ENCODE results near the gene OR6X1.

OR6X1 gene

DNA sequence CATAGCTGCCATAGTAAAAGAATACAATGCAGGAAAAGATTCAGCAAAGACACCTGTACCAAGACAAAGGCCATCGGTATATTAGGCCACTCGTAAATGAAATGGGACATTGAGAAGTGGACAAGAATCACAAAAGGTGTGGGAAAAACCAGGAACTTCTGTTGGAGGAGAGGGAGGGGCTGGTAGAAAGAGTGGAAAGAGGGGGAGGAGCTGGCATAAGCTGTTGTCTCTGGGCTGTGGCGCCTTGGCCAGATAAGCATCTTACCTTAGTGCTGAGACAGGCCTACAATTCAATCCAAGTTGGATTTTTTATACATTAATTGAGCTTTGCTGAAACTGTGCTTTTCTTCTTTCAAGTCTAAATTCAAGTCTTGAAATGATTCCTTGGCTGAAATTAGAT is 50.0 kb downstream of the OR6X1 start:
- no peak for TF ChIP-seq ZFX (IDR thresholded peaks at IDR 0.05; ENCODE audit: borderline replicate concordance)
- TF ChIP-seq, protein P1, sequence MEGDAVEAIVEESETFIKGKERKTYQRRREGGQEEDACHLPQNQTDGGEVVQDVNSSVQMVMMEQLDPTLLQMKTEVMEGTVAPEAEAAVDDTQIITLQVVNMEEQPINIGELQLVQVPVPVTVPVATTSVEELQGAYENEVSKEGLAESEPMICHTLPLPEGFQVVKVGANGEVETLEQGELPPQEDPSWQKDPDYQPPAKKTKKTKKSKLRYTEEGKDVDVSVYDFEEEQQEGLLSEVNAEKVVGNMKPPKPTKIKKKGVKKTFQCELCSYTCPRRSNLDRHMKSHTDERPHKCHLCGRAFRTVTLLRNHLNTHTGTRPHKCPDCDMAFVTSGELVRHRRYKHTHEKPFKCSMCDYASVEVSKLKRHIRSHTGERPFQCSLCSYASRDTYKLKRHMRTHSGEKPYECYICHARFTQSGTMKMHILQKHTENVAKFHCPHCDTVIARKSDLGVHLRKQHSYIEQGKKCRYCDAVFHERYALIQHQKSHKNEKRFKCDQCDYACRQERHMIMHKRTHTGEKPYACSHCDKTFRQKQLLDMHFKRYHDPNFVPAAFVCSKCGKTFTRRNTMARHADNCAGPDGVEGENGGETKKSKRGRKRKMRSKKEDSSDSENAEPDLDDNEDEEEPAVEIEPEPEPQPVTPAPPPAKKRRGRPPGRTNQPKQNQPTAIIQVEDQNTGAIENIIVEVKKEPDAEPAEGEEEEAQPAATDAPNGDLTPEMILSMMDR (IDR thresholded peaks at IDR 0.05), result no peak
- H3K27ac ChIP-seq, result no peak overlapping the region
